ENCODE measurements around the gene ATP1A4. TPM values are rescaled to one million over a fixed set of nuclear protein-coding genes. Genes with fewer than 3 reads are reported as not detected.
A peak's percentile ranks its signal among the peaks of the same experiment; 100 is the strongest.
"Not testable (repeated sequence)": the region's sequence is repeated elsewhere in the genome, so short reads cannot be mapped to it uniquely, and the experiment has no call there.

ATP1A4 gene
- total RNA-seq, 1 donor: not detected

DNA sequence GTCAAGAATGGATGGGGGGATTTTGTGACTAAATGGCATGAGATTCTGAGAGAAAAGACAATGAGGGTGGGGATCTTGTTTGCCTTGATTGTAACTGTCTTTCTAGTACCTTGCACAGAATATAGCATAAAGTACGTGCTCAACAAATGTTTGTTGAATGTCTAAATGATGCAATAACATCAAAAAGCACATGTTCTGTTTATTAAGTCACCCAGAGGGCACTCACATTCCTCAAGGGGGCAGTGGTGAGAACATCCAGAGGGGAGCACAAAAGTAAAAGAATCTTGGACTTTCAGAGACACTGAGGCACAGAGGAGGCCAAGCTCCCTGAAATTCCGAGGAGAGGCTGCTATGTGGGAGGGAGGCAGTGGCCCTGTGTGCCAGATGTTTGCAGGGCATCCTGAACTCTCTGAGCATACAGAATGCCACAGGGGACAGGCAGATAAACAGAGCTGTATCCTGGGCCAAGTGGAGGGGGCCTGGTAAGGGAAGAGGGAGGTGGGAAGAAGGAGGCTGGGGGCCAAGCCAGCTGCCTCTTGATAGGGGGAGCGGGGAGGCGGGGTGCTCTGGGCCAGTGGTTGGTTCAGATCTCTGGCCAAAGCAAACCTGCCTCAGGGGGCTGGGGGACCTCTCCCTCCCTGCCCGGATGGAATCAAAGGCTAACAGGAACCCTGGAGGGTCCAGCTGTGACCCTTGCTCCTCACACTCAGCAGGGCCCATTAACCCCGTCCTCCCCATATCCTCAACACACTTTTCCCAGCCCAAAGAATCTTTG lies 42.3 kb upstream of the ATP1A4 start:
- TF ChIP-seq CTCF (IDR thresholded peaks at IDR 0.05; ENCODE audit: insufficient read depth, low read length): peak; percentile 54
- peak; percentile 67 for DNase-seq (ENCODE audit: low read depth)
- no peak overlapping the region for H3K4me3 ChIP-seq (ENCODE audit: low read depth, low read length)

GRCh38 chr1:160109686-160110085 lies 41.7 kb upstream of the ATP1A4 start:
- no peak overlapping the region for H3K4me3 ChIP-seq (ENCODE audit: low read depth, low read length)
- no peak for TF ChIP-seq CTCF (IDR thresholded peaks at IDR 0.05; ENCODE audit: insufficient read depth, low read length)
- DNase-seq (ENCODE audit: low read depth): no peak

DNA sequence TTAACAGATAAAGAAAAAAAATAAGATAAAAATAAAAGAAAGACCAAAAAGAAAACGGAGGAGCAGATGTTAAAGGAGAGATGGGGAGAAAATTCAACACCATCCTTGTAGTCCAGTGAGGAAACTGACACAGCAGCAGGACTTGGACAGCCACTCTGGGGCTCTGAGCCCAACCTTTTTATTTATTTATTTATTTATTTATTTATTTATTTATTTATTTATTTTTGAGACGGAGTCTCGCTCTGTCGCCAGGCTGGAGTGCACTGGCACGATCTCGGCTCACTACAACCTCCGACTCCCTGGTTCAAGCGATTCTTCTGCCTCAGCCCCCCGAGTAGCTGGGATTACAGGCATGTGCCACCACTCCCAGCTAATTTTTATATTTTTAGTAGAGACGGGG lies 39.9 kb upstream of the ATP1A4 start:
- not testable (repeated sequence) for DNase-seq (ENCODE audit: low read depth); H3K4me3 ChIP-seq (ENCODE audit: low read depth, low read length)

DNA sequence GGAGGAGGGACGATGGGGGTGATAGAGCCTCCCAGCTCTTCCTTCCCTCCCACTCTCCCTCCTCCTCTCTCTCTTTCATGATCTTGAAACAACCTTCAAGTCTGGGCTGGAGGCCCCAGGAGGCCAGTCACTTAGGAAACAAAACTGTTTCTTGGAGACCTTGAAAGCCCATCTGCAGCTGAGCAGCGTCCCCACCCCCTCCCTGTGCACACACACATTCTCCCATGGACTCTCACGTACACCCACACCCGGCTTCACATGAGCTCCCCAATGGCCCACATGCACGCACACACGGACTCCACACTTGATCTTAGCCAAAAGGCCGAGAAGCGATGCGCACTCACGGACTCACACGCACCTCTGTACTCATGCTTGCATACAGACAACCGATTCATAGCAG lies 39.0 kb upstream of the ATP1A4 start:
- TF ChIP-seq CTCF (IDR thresholded peaks at IDR 0.05; ENCODE audit: insufficient read depth, low read length): no peak
- no peak overlapping the region for H3K4me3 ChIP-seq (ENCODE audit: low read depth, low read length)
- no peak for DNase-seq (ENCODE audit: low read depth)

- DNase-seq (ENCODE audit: low read depth): no peak
- H3K4me3 ChIP-seq (ENCODE audit: low read depth, low read length): no peak overlapping the region
- no peak for TF ChIP-seq CTCF (IDR thresholded peaks at IDR 0.05; ENCODE audit: insufficient read depth, low read length)
Measured at GRCh38 chr1:160113407-160113806, 38.0 kb upstream of the ATP1A4 start.

GRCh38 chr1:160114085-160114484 lies 37.3 kb upstream of the ATP1A4 start:
- no peak for TF ChIP-seq CTCF (IDR thresholded peaks at IDR 0.05; ENCODE audit: insufficient read depth, low read length)
- DNase-seq (ENCODE audit: low read depth): no peak
- no peak overlapping the region for H3K4me3 ChIP-seq (ENCODE audit: low read depth, low read length)

DNA sequence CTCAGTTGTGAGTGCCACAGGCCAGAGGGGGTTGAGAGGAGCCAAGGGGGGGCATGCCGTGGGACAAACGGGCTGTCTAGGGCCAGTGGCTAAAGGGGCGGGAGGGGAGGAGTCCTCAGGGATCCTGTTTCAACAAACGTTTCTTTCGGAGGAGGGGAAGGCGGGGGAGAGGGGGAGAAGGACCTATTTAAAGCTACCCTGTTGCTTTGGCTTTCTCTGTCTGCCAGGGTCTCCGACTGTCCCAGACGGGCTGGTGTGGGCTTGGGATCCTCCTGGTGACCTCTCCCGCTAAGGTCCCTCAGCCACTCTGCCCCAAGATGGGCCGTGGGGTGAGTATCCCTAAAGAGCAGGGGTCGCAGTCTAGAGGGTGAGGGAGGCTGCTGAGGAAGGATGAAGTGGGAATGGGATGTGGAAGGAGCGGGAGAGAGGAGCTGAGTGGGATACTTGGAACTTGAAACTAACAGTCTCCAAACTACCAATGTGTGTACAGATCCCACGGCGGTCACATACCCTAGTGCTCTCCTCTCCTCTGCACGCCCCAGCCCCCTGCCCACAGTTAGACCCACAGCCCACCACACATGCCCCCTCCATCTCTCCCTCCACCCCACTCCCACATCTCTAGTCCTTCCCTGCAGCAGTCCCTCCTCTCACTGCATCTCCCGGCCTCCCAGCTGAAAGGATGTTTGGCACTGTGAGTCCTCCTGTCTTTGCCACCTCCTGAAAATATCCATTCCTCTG lies 35.7 kb upstream of the ATP1A4 start, which contains the start of gene ATP1A2:
ATP1A2 (plus strand) TSS at position 215 of the 738 bp plus-strand sequence; CDS start at position 318, 103 bp downstream.
- no peak within 1 kb of the TSS for H3K4me3 ChIP-seq (ENCODE audit: low read depth, low read length)
- TF ChIP-seq CTCF (IDR thresholded peaks at IDR 0.05; ENCODE audit: insufficient read depth, low read length): no peak
- no peak for DNase-seq (ENCODE audit: low read depth)

Measured in fibroblast of the aortic adventitia (primary cell).